Gastrocnemius medialis (tissue), 4 donors: ENCODE data around the gene SYNDIG1L. TPM values are rescaled to one million over a fixed set of nuclear protein-coding genes. Genes with fewer than 3 reads are reported as not detected.

Source experiments
- ATAC-seq, 2 donors: fragments of 150-250 bp; one replicate each; pipeline ENCODE4 v1.9.1; 2016
- DNase-seq, 2 donors: peaks; one replicate each; pipeline ENCODE4 v3.0.0-alpha.2; 2019
- H3K27ac ChIP-seq, 4 donors: fragments of 200-600 bp; sonication (generic); 1 replicate in 1 of 4; 2 replicates in 3 of 4; pipeline ENCODE4 v1.5.1; 2016 to 2018; ENCODE audit warnings: mild to moderate bottlenecking in 2 of 4, moderate library complexity in 1 of 4
- H3K27me3 ChIP-seq, 3 donors: fragments of 200-600 bp; sonication (generic) in 2 of 3; 1 replicate in 1 of 3; 2 replicates in 2 of 3; pipeline versions ENCODE4 v1.5.1 to v1.6.0; 2016 to 2019; ENCODE audit warnings: mild to moderate bottlenecking in 1 of 3, moderate library complexity in 1 of 3
- H3K36me3 ChIP-seq, 2 donors: fragments of 200-600 bp; sonication (generic) in 1 of 2; one replicate each; pipeline ENCODE4 v1.5.1; 2017 to 2018
- H3K4me1 ChIP-seq, 2 donors: fragments of 200-600 bp; sonication (generic) in 1 of 2; one replicate each; pipeline ENCODE4 v1.5.1; 2016 to 2017; ENCODE audit warnings: mild to moderate bottlenecking in 2 of 2
- H3K4me3 ChIP-seq, 4 donors: fragments of 200-600 bp; sonication (generic) in 3 of 4; 1 replicate in 1 of 4; 2 replicates in 3 of 4; pipeline ENCODE4 v1.5.1; 2016 to 2019; ENCODE audit warnings: mild to moderate bottlenecking in 2 of 4
- H3K9me3 ChIP-seq, 3 donors: fragments of 200-600 bp; sonication (generic) in 2 of 3; 1 replicate in 1 of 3; 2 replicates in 2 of 3; pipeline ENCODE4 v1.5.1; 2016 to 2019
- POLR2A ChIP-seq, 2 donors: fragments of 450-650 bp; IDR thresholded peaks; one replicate each; pipeline ENCODE4 v1.6.1; 2017; ENCODE audit warnings: antibody characterized with exemption in 2 of 2, mild to moderate bottlenecking in 2 of 2, moderate library complexity in 2 of 2
- in situ Hi-C, 4 donors: fragments of 200-750 bp; cut with MboI; loops; one replicate each; pipeline versions ENCODE4 v1.15.0 to v1.8.0; 2017; ENCODE audit warnings: low sequenced_read_pairs in 4 of 4
- intact Hi-C: fragments of 100-400 bp; cut with DNase I; formaldehyde crosslinking; loops from one replicate; pipeline ENCODE4 v1.15.1; 2023; ENCODE audit warnings: low total_unique reads
- total RNA-seq, 4 donors: library from RNA; depleted of rRNA; stranded (reverse); fragments of >200 nt; gene quantifications; one replicate each; pipeline versions ENCODE4 v1.1.0 to v1.2.3, GENCODE V29; 2016
- TF ChIP-seq, protein P1 (sequence below), 5 experiments: fragments of 450-650 bp in 3 of 5; fragments of 200-600 bp in 2 of 5; sonication (generic) in 2 of 5; IDR thresholded peaks in 4 of 5; conservative IDR thresholded peaks in 1 of 5; 1 replicate in 4 of 5; 2 replicates in 1 of 5; pipeline ENCODE4 v1.5.1; 2016 to 2019; ENCODE audit warnings: antibody characterized with exemption in 5 of 5, mild to moderate bottlenecking in 3 of 5, moderate library complexity in 3 of 5

SYNDIG1L gene
- total RNA-seq, 4 donors from 2014 or later = not detected

DNA sequence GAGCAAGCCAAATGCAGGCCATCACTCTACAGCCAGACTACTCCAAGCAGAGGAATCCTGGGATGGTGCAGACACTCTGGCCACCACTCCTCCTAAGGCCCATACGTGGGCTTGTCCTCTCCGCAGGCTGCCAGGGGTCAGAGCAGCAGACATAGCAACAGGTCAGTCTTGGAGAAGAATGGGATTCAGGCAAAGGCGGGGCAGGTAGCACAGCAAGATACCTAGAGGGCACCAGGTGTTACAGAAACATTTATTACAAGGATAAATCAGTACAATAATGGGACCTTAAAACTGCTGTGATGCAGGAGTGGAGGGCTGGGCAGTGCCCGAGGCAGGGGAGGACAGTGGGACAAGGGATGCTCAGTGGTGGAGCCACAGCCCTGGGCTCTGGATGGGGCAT lies 20.3 kb downstream of the SYNDIG1L start:
- peaks cover 9 to 12% of the 10 kb centered on the region in 2 donors for H3K4me1 ChIP-seq
- intact Hi-C loops (no loop called here), in situ Hi-C loops (no loop called here)
- no peaks in the 10 kb centered on the region for H3K9me3 ChIP-seq
- H3K27ac ChIP-seq = no peak overlapping the region
- peaks cover 0 to 4% (median 2%) of the 10 kb centered on the region in 3 donors for H3K27me3 ChIP-seq
- TF ChIP-seq POLR2A (IDR thresholded peaks at IDR 0.05) = no peak
- TF ChIP-seq, protein P1, sequence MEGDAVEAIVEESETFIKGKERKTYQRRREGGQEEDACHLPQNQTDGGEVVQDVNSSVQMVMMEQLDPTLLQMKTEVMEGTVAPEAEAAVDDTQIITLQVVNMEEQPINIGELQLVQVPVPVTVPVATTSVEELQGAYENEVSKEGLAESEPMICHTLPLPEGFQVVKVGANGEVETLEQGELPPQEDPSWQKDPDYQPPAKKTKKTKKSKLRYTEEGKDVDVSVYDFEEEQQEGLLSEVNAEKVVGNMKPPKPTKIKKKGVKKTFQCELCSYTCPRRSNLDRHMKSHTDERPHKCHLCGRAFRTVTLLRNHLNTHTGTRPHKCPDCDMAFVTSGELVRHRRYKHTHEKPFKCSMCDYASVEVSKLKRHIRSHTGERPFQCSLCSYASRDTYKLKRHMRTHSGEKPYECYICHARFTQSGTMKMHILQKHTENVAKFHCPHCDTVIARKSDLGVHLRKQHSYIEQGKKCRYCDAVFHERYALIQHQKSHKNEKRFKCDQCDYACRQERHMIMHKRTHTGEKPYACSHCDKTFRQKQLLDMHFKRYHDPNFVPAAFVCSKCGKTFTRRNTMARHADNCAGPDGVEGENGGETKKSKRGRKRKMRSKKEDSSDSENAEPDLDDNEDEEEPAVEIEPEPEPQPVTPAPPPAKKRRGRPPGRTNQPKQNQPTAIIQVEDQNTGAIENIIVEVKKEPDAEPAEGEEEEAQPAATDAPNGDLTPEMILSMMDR (IDR thresholded peaks at IDR 0.05 in 4 of 5, conservative IDR thresholded peaks at IDR 0.05 in 1 of 5) = no peak
- no peak overlapping the region for H3K4me3 ChIP-seq
- no peaks in the 10 kb centered on the region for H3K36me3 ChIP-seq
- DNase-seq (no peak), ATAC-seq (no peak)

DNA sequence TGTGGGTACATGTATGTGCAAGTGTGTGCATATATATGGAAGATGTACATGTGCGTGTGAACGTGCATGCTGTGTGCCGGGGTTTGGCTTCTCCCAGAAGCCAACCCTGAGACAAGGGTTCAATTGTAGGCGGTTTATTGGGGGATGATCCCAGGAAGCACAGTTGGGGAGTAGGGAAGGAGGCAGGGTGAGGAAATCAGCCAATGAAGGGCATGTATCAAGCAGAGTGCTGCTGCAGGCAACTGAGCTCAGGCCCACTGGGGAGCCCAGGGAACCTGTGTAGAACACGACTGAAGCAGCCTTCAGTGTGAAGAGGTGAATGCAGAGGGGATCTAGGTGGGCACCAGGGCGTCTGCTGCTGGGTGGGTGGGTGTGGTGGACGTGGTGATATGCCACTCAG lies 21.6 kb downstream of the SYNDIG1L start:
- no peaks in the 10 kb centered on the region for H3K36me3 ChIP-seq
- no peak for DNase-seq
- H3K4me1 ChIP-seq = peaks cover 9 to 12% of the 10 kb centered on the region in 2 donors
- H3K27me3 ChIP-seq = no peaks in the 10 kb centered on the region
- intact Hi-C loops (no loop called here), in situ Hi-C loops (no loop called here)
- no peak for TF ChIP-seq POLR2A (IDR thresholded peaks at IDR 0.05)
- TF ChIP-seq, protein P1 (IDR thresholded peaks at IDR 0.05 in 4 of 5, conservative IDR thresholded peaks at IDR 0.05 in 1 of 5) = no peak
- no peak overlapping the region for H3K4me3 ChIP-seq
- ATAC-seq = no peak
- H3K9me3 ChIP-seq = no peaks in the 10 kb centered on the region
- no peak overlapping the region for H3K27ac ChIP-seq

DNA sequence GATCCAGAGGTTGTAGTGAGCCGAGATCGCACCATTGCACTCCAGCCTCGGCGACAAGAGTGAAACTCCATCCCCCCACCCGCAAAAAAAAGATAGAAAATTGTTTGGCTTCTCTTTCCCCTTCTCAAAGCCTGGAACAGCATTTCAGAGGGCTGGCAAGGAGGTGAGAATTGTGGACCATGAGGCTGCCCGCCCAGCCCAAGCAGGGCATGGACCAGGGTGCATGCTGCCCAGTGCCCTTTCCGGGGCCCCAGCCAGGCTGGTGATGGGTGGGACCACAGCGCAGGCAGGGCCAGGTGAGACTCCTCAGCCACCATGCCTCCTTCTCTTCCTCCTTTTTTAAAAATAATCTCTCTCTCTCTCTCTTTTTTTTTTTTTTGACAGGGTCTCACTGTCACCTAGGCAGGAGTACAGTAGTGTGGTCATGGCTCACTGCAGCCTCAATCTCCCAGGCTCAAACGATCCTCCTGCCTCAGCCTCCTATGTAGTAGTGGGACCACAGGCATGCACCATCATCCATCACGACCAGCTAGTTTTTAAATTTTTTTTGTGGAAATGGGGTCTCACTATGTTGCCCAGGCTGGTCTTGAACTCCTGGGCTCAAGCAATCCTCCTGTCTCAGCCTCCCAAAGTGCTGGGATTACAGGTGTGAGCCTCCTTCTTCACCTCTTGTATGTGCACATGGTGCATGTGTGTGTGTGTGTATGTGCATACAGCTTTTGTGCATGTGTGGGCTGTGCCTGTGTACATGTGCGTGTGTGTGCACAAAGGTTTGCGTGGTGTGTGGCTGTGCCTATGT lies 22.2 kb downstream of the SYNDIG1L start:
- intact Hi-C loops = no loop called here
- Histone ChIP-seq H3K4me3 (no peak overlapping the region), H3K27ac (no peak overlapping the region), H3K4me1 (peaks cover 9 to 12% of the 10 kb centered on the region in 2 donors), H3K36me3 (no peaks in the 10 kb centered on the region), H3K27me3 (no peaks in the 10 kb centered on the region), H3K9me3 (no peaks in the 10 kb centered on the region)
- TF ChIP-seq POLR2A (IDR thresholded peaks at IDR 0.05) = no peak
- TF ChIP-seq, protein P1 (IDR thresholded peaks at IDR 0.05 in 4 of 5, conservative IDR thresholded peaks at IDR 0.05 in 1 of 5) = no peak
- ATAC-seq (no peak), DNase-seq (no peak)
- in situ Hi-C loops = no loop called here

DNA sequence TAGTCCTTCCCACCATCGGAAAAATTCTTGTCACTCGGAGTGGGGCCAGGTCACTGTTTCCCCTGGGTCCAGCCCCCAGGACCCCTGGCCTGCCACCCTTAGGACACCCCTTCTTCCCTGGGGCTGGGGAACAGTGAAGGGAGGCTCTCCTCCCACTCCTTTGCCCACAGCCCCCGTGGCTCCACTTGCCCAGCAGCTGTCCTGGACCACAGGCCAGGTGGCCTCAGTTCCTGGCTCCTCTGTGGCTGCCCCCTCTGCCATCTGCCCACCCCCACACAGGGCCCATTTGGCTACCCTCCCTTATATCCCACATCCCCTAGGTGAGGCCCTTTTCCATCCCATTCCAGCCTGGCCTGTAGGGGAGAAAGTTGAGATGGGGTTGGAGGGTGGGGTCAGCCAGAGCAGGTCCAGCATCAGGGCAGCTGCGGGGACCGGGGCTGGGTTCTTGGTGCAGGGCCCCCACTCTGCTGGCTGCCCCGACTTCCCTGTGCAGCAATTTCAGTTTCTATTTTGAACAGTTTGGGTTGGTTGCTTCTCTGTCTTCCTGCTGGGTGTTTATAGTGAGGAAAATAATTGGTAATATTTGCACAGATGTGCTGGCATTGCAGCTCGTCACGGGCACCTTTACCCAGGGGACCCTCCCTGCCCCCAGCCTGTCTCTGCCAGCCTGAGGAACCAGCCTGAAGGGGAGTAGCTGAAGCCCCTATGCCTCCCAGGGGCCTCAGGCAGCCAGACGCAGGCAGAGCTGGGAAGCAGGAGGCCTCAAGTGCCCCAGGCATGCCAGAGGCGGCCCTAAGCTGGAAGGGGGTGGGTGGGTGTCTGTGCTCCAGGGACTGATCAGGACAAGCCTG lies 23.4 kb downstream of the SYNDIG1L start:
- no peak for ATAC-seq
- Histone ChIP-seq H3K4me1 (peaks cover 9 to 12% of the 10 kb centered on the region in 2 donors), H3K9me3 (no peaks in the 10 kb centered on the region), H3K27me3 (no peaks in the 10 kb centered on the region), H3K4me3 (no peak overlapping the region), H3K36me3 (no peaks in the 10 kb centered on the region), H3K27ac (no peak overlapping the region)
- TF ChIP-seq, protein P1 (IDR thresholded peaks at IDR 0.05 in 4 of 5, conservative IDR thresholded peaks at IDR 0.05 in 1 of 5) = no peak
- TF ChIP-seq POLR2A (IDR thresholded peaks at IDR 0.05) = no peak
- intact Hi-C loops = no loop called here
- in situ Hi-C loops = no loop called here
- no peak for DNase-seq
